Mesenteric fat pad (tissue), 1 donor: ENCODE results near the gene TARBP2. TPM values are rescaled to one million over a fixed set of nuclear protein-coding genes. Genes with fewer than 3 reads are reported as not detected.
A peak's percentile ranks its signal among the peaks of the same experiment; 100 is the strongest.

Experiments used
- DNase-seq: peaks from one replicate; pipeline ENCODE4 v3.0.0-alpha.2; 2020; ENCODE audit warnings: low spot score
- total RNA-seq: library from RNA; stranded (reverse); fragmentation: NEBNext Ultra II Directional; extraction: Animal tissue kit (Norgen Biotek cat#: 25700); gene quantifications from one replicate; pipeline ENCODE4 v1.2.1, GENCODE V29; 2021
- donor health status: DM: yes; HTN: yes; CAD: no.

Gene TARBP2
- total RNA-seq, 1 donor from 2014 or later: 16.8 TPM

- peak; percentile 62 for DNase-seq
These were observed 5.0 kb upstream of the TARBP2 start for GRCh38 chr12:53495903-53496751.

GRCh38 chr12:53496752-53497032 is 4.4 kb upstream of the TARBP2 start:
- no peak for DNase-seq

GRCh38 chr12:53497461-53497860 is 3.6 kb upstream of the TARBP2 start:
- peak; percentile 73 for DNase-seq

- DNase-seq: no peak
These were observed 2.9 kb upstream of the TARBP2 start for GRCh38 chr12:53498235-53498630.

- peak; percentile 89 for DNase-seq
These were observed 1.6 kb upstream of the TARBP2 start, which contains the start of gene MAP3K12 for GRCh38 chr12:53499266-53500141. Gene MAP3K12 (minus strand): TSS chr12:53499458. CDS start chr12:53487391, 12,067 bp downstream.

- DNase-seq: no peak
These were observed 824 bp upstream of the TARBP2 start for GRCh38 chr12:53500142-53500775.

- no peak for DNase-seq
These were observed 615 bp downstream of the TARBP2 start for GRCh38 chr12:53501615-53502181.

GRCh38 chr12:53502331-53502730 is 1.2 kb downstream of the TARBP2 start:
- no peak for DNase-seq

- no peak for DNase-seq
These were observed 2.1 kb downstream of the TARBP2 start for GRCh38 chr12:53502983-53503728.

GRCh38 chr12:53504004-53504920 is 3.2 kb downstream of the TARBP2 start:
- DNase-seq: no peak

GRCh38 chr12:53505086-53505485 is 4.0 kb downstream of the TARBP2 start:
- DNase-seq: no peak

- DNase-seq: no peak
These were observed 4.7 kb downstream of the TARBP2 start for GRCh38 chr12:53505555-53506449.

GRCh38 chr12:53506450-53506785 is 5.3 kb downstream of the TARBP2 start:
- DNase-seq: no peak

GRCh38 chr12:53506881-53507602 is 6.0 kb downstream of the TARBP2 start, which contains the start of gene NPFF:
Gene NPFF (minus strand): TSS chr12:53507484. CDS start chr12:53507474, 10 bp downstream.
- DNase-seq: no peak

GRCh38 chr12:53507603-53507885 is 6.5 kb downstream of the TARBP2 start:
- no peak for DNase-seq

GRCh38 chr12:53508534-53509170 is 7.6 kb downstream of the TARBP2 start:
- DNase-seq: no peak

- DNase-seq: no peak
These were observed 9.2 kb downstream of the TARBP2 start for GRCh38 chr12:53510181-53510812.
